ENCODE measurements around the gene SCAP. TPM values are rescaled to one million over a fixed set of nuclear protein-coding genes. Genes with fewer than 3 reads are reported as not detected.

The SCAP gene
- total RNA-seq, 2 donors from 2014 or later = 103 to 105 TPM

DNA sequence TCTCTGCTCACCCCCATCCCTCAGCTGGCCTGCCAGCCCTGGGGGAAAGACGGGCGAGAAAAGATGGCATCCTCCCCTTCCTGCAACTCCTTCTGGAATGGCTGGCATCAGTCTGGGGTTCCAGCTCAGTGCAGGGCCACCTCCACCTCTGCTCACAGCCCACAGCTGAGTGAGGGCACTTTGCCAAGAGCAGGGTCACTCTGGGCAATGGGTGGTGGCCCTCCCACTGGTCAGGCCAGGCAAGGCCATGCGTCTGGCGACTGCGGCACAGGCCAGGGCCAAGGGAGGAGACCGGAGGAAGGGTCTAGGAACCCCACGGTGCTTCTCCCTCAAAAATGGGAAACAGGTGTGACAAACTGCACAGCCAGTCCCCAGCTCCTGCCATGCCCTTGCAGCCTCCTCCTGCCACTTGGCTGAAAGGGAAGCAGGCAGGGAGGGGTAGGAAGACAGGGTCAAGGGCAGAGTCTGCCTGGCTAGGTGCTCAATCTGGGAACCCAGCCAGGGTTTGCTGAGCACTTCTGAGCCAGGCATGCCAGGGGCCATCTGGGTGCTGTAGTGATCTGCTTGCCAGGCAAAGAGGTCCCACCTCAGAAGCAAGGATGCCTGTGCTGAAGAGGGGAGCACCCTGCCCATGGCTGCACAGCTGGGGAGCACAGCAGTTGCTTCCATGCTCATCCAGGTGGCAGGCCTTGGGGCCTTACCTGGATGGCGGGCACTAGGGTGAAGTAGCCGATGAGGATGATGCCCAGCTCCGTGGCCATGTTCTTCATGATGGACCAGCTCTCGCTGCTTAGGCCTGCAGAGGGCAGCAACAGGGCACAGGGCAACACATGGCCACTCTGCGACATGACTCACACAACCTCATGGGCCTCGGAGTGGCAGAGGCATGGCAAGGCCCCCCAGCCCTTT, 53.7 kb downstream of the SCAP start:
- TF ChIP-seq, protein P1, sequence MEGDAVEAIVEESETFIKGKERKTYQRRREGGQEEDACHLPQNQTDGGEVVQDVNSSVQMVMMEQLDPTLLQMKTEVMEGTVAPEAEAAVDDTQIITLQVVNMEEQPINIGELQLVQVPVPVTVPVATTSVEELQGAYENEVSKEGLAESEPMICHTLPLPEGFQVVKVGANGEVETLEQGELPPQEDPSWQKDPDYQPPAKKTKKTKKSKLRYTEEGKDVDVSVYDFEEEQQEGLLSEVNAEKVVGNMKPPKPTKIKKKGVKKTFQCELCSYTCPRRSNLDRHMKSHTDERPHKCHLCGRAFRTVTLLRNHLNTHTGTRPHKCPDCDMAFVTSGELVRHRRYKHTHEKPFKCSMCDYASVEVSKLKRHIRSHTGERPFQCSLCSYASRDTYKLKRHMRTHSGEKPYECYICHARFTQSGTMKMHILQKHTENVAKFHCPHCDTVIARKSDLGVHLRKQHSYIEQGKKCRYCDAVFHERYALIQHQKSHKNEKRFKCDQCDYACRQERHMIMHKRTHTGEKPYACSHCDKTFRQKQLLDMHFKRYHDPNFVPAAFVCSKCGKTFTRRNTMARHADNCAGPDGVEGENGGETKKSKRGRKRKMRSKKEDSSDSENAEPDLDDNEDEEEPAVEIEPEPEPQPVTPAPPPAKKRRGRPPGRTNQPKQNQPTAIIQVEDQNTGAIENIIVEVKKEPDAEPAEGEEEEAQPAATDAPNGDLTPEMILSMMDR (conservative IDR thresholded peaks at IDR 0.05) = peak; percentile 59
- peaks cover 36% of the 10 kb centered on the region for H3K36me3 Mint-ChIP-seq (ENCODE audit: low read depth)
- H3K27me3 Mint-ChIP-seq (ENCODE audit: insufficient read depth) = no peaks in the 10 kb centered on the region
- Histone ChIP-seq H3K9me3 (ENCODE audit: control insufficient read depth, low read length) (no peaks in the 10 kb centered on the region), H3K4me1 (ENCODE audit: control insufficient read depth, insufficient read depth, low read length) (no peaks in the 10 kb centered on the region), H3K4me3 (ENCODE audit: low read length) (no peak overlapping the region), H3K27me3 (ENCODE audit: control insufficient read depth, insufficient read depth, low read length, poor library complexity, severe bottlenecking) (no peaks in the 10 kb centered on the region), H3K9ac (ENCODE audit: extremely low read depth, low read length, poor library complexity, severe bottlenecking) (no peak overlapping the region), H3K36me3 (ENCODE audit: control insufficient read depth, insufficient read depth, low read length) (peaks cover 35% of the 10 kb centered on the region), H3K27ac (ENCODE audit: low read depth, low read length) (peak overlapping the region; percentile 25)
- no peak overlapping the region for H3K4me3 Mint-ChIP-seq
- WGBS, 2 experiments (ENCODE audit: insufficient coverage in 1 of 2, insufficient read length in 1 of 2) = 87 to 97% methylated on average over 6 to 13 of the region's 13 CpGs
- DNase-seq = peak; percentile 75
- H3K4me1 Mint-ChIP-seq = peaks cover 11% of the 10 kb centered on the region
- peak overlapping the region; percentile 87 for H3K27ac Mint-ChIP-seq
- H3K9me3 Mint-ChIP-seq = peaks cover under 1% of the 10 kb centered on the region

DNA sequence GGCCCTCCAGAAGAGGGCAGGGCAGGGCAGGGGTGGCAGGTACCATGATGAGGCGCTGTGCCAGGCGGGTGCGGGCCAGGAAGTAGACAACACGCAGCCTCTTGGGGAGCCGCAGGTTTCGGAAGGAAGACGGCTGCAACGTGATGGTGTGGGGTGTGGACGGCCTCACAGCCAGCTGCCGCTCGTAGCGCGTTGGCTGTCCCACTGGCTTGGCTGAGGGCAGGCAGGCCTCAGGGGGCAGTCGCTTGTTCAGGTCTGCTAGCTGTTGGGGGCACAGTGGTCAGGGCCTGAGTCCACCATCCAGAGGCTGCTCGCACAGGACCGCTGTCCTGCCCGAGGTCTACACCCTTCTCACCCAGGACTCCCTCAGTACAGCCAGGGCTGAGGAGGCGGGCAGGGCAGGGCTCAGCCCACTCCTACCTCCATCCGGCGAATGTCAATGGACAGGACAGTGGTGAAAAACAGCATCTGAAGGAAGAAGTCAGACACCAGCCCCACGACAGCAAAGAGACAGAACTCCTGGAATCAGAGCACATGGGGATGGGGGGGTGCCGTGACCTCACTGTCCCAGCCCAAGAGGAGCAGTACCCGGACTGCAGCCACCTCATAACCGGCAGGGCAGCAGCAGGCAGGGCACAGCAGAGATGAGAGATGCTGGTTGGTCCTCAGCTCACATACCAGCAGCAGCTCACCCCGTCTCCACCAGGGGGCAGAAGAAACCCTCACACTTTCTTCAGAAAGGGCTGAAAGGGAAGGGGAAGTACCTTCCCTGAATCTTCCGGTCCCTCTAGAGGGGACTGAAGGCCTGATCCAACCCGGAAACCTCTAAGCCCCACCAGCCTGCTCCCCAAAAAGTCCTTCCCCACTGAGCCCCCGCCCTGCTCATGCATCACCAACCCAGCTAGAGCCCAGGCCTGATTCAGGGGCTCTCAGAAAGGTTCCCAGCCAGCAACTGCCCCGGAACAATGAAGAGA, 54.9 kb downstream of the SCAP start:
- no peaks in the 10 kb centered on the region for H3K9me3 ChIP-seq (ENCODE audit: control insufficient read depth, low read length)
- peak; percentile 98 for DNase-seq
- no peaks in the 10 kb centered on the region for H3K27me3 Mint-ChIP-seq (ENCODE audit: insufficient read depth)
- H3K4me1 Mint-ChIP-seq = peaks cover 11% of the 10 kb centered on the region
- H3K27ac ChIP-seq (ENCODE audit: low read depth, low read length) = peak overlapping the region; percentile 25
- TF ChIP-seq, protein P1 (conservative IDR thresholded peaks at IDR 0.05) = peak; percentile 96
- no peak overlapping the region for H3K4me3 ChIP-seq (ENCODE audit: low read length)
- no peaks in the 10 kb centered on the region for H3K4me1 ChIP-seq (ENCODE audit: control insufficient read depth, insufficient read depth, low read length)
- peaks cover 38% of the 10 kb centered on the region for H3K36me3 ChIP-seq (ENCODE audit: control insufficient read depth, insufficient read depth, low read length)
- peak overlapping the region; percentile 96 for H3K27ac Mint-ChIP-seq
- H3K36me3 Mint-ChIP-seq (ENCODE audit: low read depth) = peaks cover 41% of the 10 kb centered on the region
- WGBS, 2 experiments (ENCODE audit: insufficient coverage in 1 of 2, insufficient read length in 1 of 2) = 73 to 80% methylated on average over 12 to 29 of the region's 29 CpGs
- H3K4me3 Mint-ChIP-seq = no peak overlapping the region
- H3K27me3 ChIP-seq (ENCODE audit: control insufficient read depth, insufficient read depth, low read length, poor library complexity, severe bottlenecking) = no peaks in the 10 kb centered on the region
- no peak overlapping the region for H3K9ac ChIP-seq (ENCODE audit: extremely low read depth, low read length, poor library complexity, severe bottlenecking)
- peaks cover 5% of the 10 kb centered on the region for H3K9me3 Mint-ChIP-seq

DNA sequence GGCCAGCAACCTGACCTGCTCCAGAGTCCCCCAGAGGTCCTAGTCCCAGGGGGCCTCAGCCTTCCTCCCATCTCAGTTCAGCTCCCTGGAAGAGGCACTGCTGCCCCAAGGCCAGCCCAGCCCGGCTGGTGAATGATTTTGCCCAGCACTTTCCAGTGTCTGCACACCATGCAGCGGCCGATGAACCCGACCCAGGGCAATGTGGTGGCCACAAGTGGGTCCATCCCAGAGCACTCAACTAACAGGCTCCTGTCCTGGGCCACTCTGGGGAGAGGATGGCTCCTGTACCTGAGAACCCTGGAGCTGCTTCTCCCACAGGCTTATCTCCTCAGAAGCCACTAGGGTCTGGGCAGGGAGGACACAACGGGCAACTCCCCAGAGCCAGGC, 55.7 kb downstream of the SCAP start:
- WGBS, 2 experiments (ENCODE audit: insufficient coverage in 1 of 2, insufficient read length in 1 of 2) = 92 to 96% methylated on average over 5 of the region's 5 CpGs
- Mint-ChIP-seq H3K27me3 (ENCODE audit: insufficient read depth) (no peaks in the 10 kb centered on the region), H3K4me3 (no peak overlapping the region), H3K36me3 (ENCODE audit: low read depth) (peaks cover 44% of the 10 kb centered on the region), H3K4me1 (peaks cover 9% of the 10 kb centered on the region), H3K27ac (no peak overlapping the region), H3K9me3 (peaks cover 5% of the 10 kb centered on the region)
- TF ChIP-seq, protein P1 (conservative IDR thresholded peaks at IDR 0.05) = no peak
- H3K27ac ChIP-seq (ENCODE audit: low read depth, low read length) = no peak overlapping the region
- no peak overlapping the region for H3K9ac ChIP-seq (ENCODE audit: extremely low read depth, low read length, poor library complexity, severe bottlenecking)
- no peaks in the 10 kb centered on the region for H3K27me3 ChIP-seq (ENCODE audit: control insufficient read depth, insufficient read depth, low read length, poor library complexity, severe bottlenecking)
- H3K4me3 ChIP-seq (ENCODE audit: low read length) = no peak overlapping the region
- peaks cover 40% of the 10 kb centered on the region for H3K36me3 ChIP-seq (ENCODE audit: control insufficient read depth, insufficient read depth, low read length)
- H3K4me1 ChIP-seq (ENCODE audit: control insufficient read depth, insufficient read depth, low read length) = no peaks in the 10 kb centered on the region
- H3K9me3 ChIP-seq (ENCODE audit: control insufficient read depth, low read length) = no peaks in the 10 kb centered on the region
- DNase-seq = no peak

All from endodermal cell (in vitro differentiated cells).